Head of caudate nucleus (tissue), 42 donors: ENCODE measurements around the gene PRKCB.
"Not testable (repeated sequence)": the region's sequence is repeated elsewhere in the genome, so short reads cannot be mapped to it uniquely, and the experiment has no call there.

Experiments
- DNase-seq, 42 donors: peaks; one replicate each; pipeline versions ENCODE4 v3.0.0 to v3.0.0-alpha.2; 2020 to 2021; ENCODE audit warnings: mixed read lengths in 7 of 42
- intact Hi-C: fragments of 100-400 bp; cut with DNase I; formaldehyde crosslinking; loops from one replicate; pipeline ENCODE4 v1.15.0; 2022

The PRKCB gene

GRCh38 chr16:24087891-24088410 lies 252.2 kb downstream of the PRKCB start:
- intact Hi-C loops, result no loop called here
- DNase-seq, result no peak

DNA sequence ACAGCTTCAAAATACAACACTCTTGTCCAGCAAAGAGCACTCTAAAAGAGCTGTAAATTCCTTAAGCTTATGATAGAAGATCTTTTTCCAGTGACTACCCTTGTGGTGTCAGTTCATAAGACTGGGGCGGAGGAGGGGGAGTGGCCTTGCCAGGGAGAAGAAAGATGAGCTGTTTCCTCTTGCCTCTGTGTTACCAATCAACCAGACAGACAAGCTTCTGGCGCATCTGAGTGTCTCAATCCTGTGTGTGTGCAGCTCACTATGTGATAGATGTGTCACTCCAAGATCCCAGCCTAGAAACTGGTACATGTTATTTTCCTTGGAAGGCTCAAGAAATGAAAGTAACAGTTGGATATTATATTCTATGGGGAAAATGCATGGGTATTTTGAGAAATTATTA lies 253.0 kb downstream of the PRKCB start:
- peak in 29 of 42 donors; percentile 21 to 83 (median 52) for DNase-seq
- intact Hi-C loops, result no loop called here

- intact Hi-C loops, result no loop called here
- DNase-seq, result no peak
These were observed 255.3 kb downstream of the PRKCB start for GRCh38 chr16:24091125-24091524.

DNA sequence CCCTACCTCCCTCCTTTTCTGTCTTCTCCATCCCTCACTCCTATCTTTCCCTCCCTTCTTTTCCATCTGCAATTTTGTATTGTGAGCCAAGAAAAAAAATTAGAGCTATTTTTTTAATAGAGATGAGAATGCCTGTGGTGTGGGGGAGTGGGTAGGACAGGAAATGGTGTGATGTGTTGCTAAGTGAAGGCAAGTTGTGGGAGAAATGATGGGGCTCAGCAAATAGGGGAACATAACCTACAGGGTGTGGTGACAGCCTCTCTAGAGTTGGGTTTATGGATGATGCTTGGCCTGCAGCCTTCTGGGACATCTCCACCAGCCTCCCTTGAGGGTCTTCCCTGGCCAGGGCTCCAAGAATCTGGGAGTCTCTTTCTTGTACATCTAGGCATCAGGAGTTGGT lies 257.3 kb downstream of the PRKCB start:
- no peak for DNase-seq
- intact Hi-C loops, result no loop called here

GRCh38 chr16:24094660-24095059 lies 258.9 kb downstream of the PRKCB start:
- intact Hi-C loops, result no loop called here
- no peak for DNase-seq

- intact Hi-C loops, result no loop called here
These were observed 263.1 kb downstream of the PRKCB start for GRCh38 chr16:24098896-24099295.

GRCh38 chr16:24101431-24101830 lies 265.6 kb downstream of the PRKCB start:
- peak in 1 of 42 donors; percentile 42 for DNase-seq
- intact Hi-C loops, result no loop called here

More at GRCh38 chr16:24098896-24099295, 263.1 kb downstream of the PRKCB start:
- DNase-seq, result no peak

DNA sequence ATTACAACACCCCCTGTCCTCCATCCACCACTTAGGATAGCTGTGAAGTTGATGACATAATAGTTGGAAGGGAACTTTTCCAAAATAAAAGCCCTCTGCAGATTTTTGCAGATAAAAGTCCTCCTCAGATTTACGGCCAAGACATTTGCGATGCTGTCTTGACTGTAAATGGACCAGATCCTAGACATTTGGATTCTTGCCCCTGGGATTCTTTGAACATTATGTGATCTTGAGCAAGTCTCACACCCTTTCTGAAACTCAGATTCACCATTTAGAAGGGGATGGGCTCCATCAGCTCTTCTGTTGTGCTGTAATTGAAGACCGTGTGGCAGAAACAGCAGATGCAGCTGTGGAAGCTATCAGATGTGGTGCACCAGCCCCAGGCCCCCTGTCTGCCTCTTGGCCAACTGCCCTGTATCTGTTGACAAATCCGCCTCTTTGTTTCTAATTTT lies 266.5 kb downstream of the PRKCB start:
- peak in 39 of 42 donors; percentile 28 to 77 (median 62) for DNase-seq
- intact Hi-C loops, result no loop called here

- intact Hi-C loops, DNase-seq: not testable (repeated sequence)
These were observed 269.7 kb downstream of the PRKCB start for GRCh38 chr16:24105471-24105870.

DNA sequence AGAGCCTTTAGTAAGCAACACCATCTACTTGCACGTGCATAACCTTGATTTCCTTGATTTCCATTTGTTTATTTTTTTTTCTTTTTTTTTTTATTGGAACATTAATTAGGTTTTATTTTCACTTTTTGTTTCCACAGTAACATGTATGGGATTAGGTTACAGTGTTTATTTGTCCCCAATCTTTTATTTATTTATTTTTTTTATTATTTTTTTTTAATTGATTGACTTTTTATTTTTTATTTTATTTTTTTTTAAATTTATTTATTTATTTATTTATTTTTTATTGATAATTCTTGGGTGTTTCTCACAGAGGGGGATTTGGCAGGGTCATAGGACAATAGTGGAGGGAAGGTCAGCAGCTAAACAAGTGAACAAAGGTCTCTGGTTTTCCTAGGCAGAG lies 272.3 kb downstream of the PRKCB start:
- DNase-seq, intact Hi-C loops: not testable (repeated sequence)

- intact Hi-C loops, result no loop called here
- no peak for DNase-seq
These were observed 276.0 kb downstream of the PRKCB start for GRCh38 chr16:24111724-24112302.

DNA sequence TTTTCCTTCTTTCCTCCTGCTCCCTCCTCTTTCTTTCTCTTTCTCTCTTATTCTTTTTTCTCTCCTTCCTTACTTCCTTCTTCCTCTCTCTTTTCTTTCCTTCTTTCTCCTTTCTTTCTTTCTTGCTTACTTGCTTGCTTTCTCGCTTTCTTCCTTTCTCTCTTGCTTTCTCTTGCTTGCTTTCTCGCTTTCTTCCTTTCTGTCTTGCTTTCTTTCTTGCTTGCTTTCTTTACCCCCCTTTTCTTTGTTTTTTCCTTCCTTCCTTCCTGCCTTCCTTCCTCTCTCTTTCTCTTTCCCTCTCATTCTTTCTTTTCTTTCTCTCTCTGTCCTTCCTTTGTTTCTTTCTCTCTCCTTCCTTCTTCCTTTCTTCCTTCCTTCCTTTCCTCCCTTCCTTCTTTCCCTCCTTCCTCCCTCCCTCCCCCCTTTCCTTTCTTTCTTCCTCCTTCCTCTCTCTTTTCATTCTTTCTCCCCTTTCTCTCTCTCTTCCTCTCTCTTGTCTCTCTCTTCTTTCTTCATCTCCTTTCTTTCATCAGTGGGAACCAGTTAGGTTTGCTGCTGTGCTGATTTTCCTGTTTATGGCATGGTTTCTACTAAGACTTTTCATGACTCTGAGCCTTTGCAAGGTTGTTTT lies 277.4 kb downstream of the PRKCB start:
- intact Hi-C loops, result no loop called here
- DNase-seq, result no peak

- DNase-seq, result peak in 1 of 42 donors; percentile 4
- intact Hi-C loops, result no loop called here
These were observed 279.1 kb downstream of the PRKCB start for GRCh38 chr16:24114876-24115275.

GRCh38 chr16:24116046-24116776 lies 280.4 kb downstream of the PRKCB start:
- DNase-seq, result no peak
- intact Hi-C loops, result no loop called here

- intact Hi-C loops, result no loop called here
- peak in 1 of 42 donors; percentile 32 for DNase-seq
These were observed 281.2 kb downstream of the PRKCB start for GRCh38 chr16:24116989-24117388.

DNA sequence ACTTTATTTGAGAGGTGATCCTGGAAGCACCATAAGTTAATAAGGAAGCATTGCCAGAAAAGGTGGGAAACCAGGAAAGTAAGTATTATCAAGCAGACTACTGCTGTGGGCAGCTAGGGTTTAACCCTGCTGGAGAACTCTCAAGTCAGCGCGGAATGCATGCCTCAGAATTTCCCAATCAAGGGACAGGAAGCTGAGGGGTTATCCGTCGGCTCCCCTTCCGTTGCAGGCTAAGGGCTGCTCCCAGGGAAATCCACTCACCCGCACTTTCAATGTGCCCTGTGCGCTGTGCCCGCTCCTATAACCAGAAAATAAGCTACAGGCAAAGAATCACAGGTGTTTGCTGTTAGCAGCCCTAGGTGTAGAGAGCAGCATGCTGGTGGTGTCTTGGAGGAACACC lies 281.9 kb downstream of the PRKCB start:
- intact Hi-C loops, result no loop called here
- DNase-seq, result peak in 1 of 42 donors; percentile 32

DNA sequence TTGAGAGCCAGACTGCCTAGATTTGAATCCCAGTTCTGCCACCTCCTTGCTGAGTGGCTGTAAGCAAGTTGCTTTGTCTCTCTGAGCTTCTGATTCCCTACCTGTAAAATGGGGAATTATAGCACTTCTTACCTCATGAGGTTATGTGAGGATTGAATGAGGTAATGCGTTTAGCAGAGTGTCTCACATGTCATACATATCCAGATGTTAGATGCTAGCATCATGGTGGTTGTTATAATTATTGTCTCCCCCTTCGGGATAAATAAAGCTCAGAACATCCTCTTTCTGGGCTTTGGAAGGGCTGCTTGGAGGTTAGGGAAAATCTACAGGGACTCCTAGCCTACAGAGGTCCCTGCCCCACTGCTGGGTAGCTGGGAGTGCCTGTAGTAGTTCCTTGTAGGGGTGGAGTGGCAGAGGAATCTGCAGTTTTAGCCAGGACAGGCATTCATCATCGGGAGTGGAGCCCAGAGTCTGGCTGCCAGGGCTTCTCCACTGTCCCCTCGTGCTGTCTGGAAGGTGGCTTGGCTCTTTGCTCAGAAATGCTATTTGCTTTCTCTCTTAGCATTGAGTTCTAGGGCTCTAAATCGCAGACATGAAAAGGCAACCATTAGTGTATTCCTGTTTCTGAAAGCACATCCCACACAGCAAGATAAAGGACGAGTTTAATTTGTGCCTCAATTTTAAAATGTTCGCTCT lies 282.5 kb downstream of the PRKCB start:
- intact Hi-C loops, result no loop called here
- DNase-seq, result peak in 15 of 42 donors; percentile 17 to 61 (median 30)

DNA sequence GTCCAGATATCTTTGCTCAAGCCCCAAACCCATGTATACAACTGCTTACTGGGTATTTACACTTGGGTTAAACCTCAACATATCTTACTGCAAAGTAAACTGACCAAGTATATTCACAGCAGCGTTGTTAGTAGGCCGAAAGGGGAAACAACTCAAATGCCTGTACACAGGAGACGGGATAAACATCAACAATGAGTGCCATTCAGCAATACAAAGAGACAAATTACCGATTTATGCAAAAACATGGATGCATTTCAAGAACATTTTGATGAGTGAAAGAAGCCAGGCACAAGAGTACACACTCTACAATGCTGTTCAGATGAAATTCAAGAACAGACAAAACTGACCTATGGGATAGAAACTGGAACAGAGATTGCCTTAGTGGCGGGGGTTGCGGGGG lies 284.0 kb downstream of the PRKCB start:
- intact Hi-C loops, result no loop called here
- DNase-seq, result peak in 1 of 42 donors; percentile 13

- intact Hi-C loops, result no loop called here
- no peak for DNase-seq
These were observed 287.5 kb downstream of the PRKCB start for GRCh38 chr16:24123275-24123674.
